Lower leg skin (tissue), 3 donors: ENCODE data around the gene NFKBIB.

Experiments
- POLR2A ChIP-seq, 2 donors: fragments of 450-650 bp; IDR thresholded peaks; one replicate each; pipeline ENCODE4 v1.6.1; 2016 to 2017; ENCODE audit warnings: antibody characterized with exemption in 2 of 2, mild to moderate bottlenecking in 1 of 2, moderate library complexity in 1 of 2
- TF ChIP-seq, protein P1 (sequence below), 3 donors: fragments of 450-650 bp; IDR thresholded peaks; one replicate each; pipeline ENCODE4 v1.5.1; 2016; ENCODE audit warnings: antibody characterized with exemption in 3 of 3, mild to moderate bottlenecking in 3 of 3, moderate library complexity in 2 of 3

DNA sequence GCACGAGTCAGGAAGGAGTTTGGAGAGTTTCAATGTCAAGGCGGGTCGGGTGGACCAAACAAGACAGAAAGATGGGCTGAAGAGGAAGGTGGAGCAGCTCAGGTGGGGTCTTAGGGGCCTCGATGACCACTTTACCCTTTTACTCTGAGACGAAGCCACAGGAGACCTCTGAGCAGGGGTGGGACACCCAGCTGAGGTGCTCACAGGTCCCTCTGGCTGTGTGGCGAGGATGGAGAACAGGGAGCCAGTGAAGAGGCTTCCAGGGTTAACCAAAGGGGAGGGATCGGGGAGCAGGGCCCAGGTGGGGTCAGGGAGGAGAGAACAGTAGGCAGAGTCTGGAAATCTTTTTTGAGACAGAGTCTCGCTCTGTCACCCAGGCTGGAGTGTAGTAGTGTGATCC lies 14.2 kb downstream of the NFKBIB start:
- TF ChIP-seq, protein P1, sequence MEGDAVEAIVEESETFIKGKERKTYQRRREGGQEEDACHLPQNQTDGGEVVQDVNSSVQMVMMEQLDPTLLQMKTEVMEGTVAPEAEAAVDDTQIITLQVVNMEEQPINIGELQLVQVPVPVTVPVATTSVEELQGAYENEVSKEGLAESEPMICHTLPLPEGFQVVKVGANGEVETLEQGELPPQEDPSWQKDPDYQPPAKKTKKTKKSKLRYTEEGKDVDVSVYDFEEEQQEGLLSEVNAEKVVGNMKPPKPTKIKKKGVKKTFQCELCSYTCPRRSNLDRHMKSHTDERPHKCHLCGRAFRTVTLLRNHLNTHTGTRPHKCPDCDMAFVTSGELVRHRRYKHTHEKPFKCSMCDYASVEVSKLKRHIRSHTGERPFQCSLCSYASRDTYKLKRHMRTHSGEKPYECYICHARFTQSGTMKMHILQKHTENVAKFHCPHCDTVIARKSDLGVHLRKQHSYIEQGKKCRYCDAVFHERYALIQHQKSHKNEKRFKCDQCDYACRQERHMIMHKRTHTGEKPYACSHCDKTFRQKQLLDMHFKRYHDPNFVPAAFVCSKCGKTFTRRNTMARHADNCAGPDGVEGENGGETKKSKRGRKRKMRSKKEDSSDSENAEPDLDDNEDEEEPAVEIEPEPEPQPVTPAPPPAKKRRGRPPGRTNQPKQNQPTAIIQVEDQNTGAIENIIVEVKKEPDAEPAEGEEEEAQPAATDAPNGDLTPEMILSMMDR (IDR thresholded peaks at IDR 0.05): no peak
- TF ChIP-seq POLR2A (IDR thresholded peaks at IDR 0.05): no peak
